Endodermal cell (in vitro differentiated cells): ENCODE data around the gene ADIG. TPM values are rescaled to one million over a fixed set of nuclear protein-coding genes. Genes with fewer than 3 reads are reported as not detected.

Experiments used
- DNase-seq: peaks from one replicate; pipeline ENCODE4 v3.0.0-alpha.2; 2017
- H3K27ac ChIP-seq: 2 replicates; pipeline ENCODE4 v1.5.1; 2013; ENCODE audit warnings: mild to moderate bottlenecking, low read depth, low read length, moderate library complexity
- H3K27me3 ChIP-seq: 2 replicates; pipeline ENCODE4 v1.6.1; 2013; ENCODE audit warnings: mild to moderate bottlenecking, low read length, moderate library complexity; ENCODE audit not compliant: insufficient read depth, control insufficient read depth, poor library complexity, severe bottlenecking
- H3K36me3 ChIP-seq: 2 replicates; pipeline ENCODE4 v1.7.0; 2013; ENCODE audit warnings: mild to moderate bottlenecking, low read length, moderate library complexity; ENCODE audit not compliant: control insufficient read depth, insufficient read depth
- H3K4me1 ChIP-seq: one replicate; pipeline ENCODE4 v1.7.0; 2013; ENCODE audit warnings: low read length; ENCODE audit not compliant: control insufficient read depth, insufficient read depth
- H3K4me3 ChIP-seq: 2 replicates; pipeline ENCODE4 v1.5.1; 2013; ENCODE audit warnings: mild to moderate bottlenecking, low read length, moderate library complexity
- H3K9ac ChIP-seq: 2 replicates; pipeline ENCODE4 v1.6.1; 2013; ENCODE audit warnings: mild to moderate bottlenecking, low read length, moderate library complexity; ENCODE audit not compliant: poor library complexity, severe bottlenecking; ENCODE audit errors: extremely low read depth
- H3K9me3 ChIP-seq: 2 replicates; pipeline ENCODE4 v1.6.1; 2013; ENCODE audit warnings: mild to moderate bottlenecking, low read length, moderate library complexity; ENCODE audit not compliant: control insufficient read depth
- H3K27ac Mint-ChIP-seq: 2 replicates; pipeline ENCODE4 v1.8.0; 2020; ENCODE audit warnings: mixed read lengths
- H3K27me3 Mint-ChIP-seq: 2 replicates; pipeline ENCODE4 v1.8.0; 2021; ENCODE audit warnings: mild to moderate bottlenecking, mixed read lengths; ENCODE audit not compliant: insufficient read depth
- H3K36me3 Mint-ChIP-seq: 2 replicates; pipeline ENCODE4 v1.8.0; 2020; ENCODE audit warnings: low read depth, mixed read lengths
- H3K4me1 Mint-ChIP-seq: 2 replicates; pipeline ENCODE4 v1.8.0; 2020; ENCODE audit warnings: mixed read lengths
- H3K4me3 Mint-ChIP-seq: 2 replicates; pipeline ENCODE4 v1.8.0; 2020; ENCODE audit warnings: mild to moderate bottlenecking, moderate library complexity, mixed read lengths
- H3K9me3 Mint-ChIP-seq: 2 replicates; pipeline ENCODE4 v1.8.0; 2020; ENCODE audit warnings: mild to moderate bottlenecking, mixed read lengths
- CTCF ChIP-seq: fragments of 200-600 bp; sonication (generic); conservative IDR thresholded peaks from 2 replicates; pipeline ENCODE4 v1.5.0; 2021; ENCODE audit warnings: antibody characterized with exemption, mild to moderate bottlenecking
- WGBS, 2 experiments: methylation state at CpG; one replicate each; pipeline versions ENCODE4 v1.1.5 to v1.1.7; 2013; ENCODE audit warnings: missing lambda C conversion rate in 2 of 2, mixed read lengths in 1 of 2; ENCODE audit not compliant: insufficient coverage in 1 of 2, insufficient read length in 1 of 2; 5-methylcytosine and 5-hydroxymethylcytosine counted together
- total RNA-seq, 2 donors: library from RNA; stranded (reverse); fragmentation: NEBNext Ultra II Directional in 1 of 2; extraction: Animal tissue kit (Norgen Biotek cat#: 25700) in 1 of 2; gene quantifications; 2 replicates in 1 of 2; 3 replicates in 1 of 2; pipeline ENCODE4 v1.2.1, GENCODE V29; 2021

Gene ADIG
- total RNA-seq, 2 donors from 2014 or later = not detected

GRCh38 chr20:38617830-38618196 lies 36.8 kb downstream of the ADIG start:
- Histone ChIP-seq H3K4me1 (no peaks in the 10 kb centered on the region), H3K4me3 (no peak overlapping the region), H3K27ac (no peak overlapping the region), H3K36me3 (peaks cover 11% of the 10 kb centered on the region), H3K27me3 (no peaks in the 10 kb centered on the region), H3K9me3 (no peaks in the 10 kb centered on the region), H3K9ac (no peak overlapping the region)
- DNase-seq = no peak
- H3K36me3 Mint-ChIP-seq = peaks cover 37% of the 10 kb centered on the region
- no peaks in the 10 kb centered on the region for H3K27me3 Mint-ChIP-seq
- no peak for TF ChIP-seq CTCF
- peaks cover 36% of the 10 kb centered on the region for H3K4me1 Mint-ChIP-seq
- WGBS, 2 experiments = 93 to 94% methylated on average over 3 to 4 of the region's 4 CpGs
- peak overlapping the region; percentile 79 for H3K27ac Mint-ChIP-seq
- H3K9me3 Mint-ChIP-seq = peaks cover 1% of the 10 kb centered on the region
- H3K4me3 Mint-ChIP-seq = no peak overlapping the region

- H3K9me3 Mint-ChIP-seq = peaks cover 1% of the 10 kb centered on the region
- 79 to 84% methylated on average over 8 to 9 of the region's 9 CpGs for WGBS, 2 experiments
- no peaks in the 10 kb centered on the region for H3K27me3 ChIP-seq
These were observed 39.4 kb downstream of the ADIG start for GRCh38 chr20:38620441-38620840.

GRCh38 chr20:38623061-38623460 lies 42.1 kb downstream of the ADIG start:
- no peaks in the 10 kb centered on the region for H3K27me3 Mint-ChIP-seq
- Histone ChIP-seq H3K4me1 (no peaks in the 10 kb centered on the region), H3K27ac (no peak overlapping the region), H3K9ac (no peak overlapping the region), H3K27me3 (no peaks in the 10 kb centered on the region), H3K36me3 (peaks cover 38% of the 10 kb centered on the region), H3K4me3 (no peak overlapping the region), H3K9me3 (peaks cover 6% of the 10 kb centered on the region)
- H3K4me3 Mint-ChIP-seq = no peak overlapping the region
- DNase-seq = no peak
- 87 to 100% methylated on average over 2 to 4 of the region's 4 CpGs for WGBS, 2 experiments
- H3K9me3 Mint-ChIP-seq = no peaks in the 10 kb centered on the region
- peaks cover 18% of the 10 kb centered on the region for H3K4me1 Mint-ChIP-seq
- H3K27ac Mint-ChIP-seq = no peak overlapping the region
- H3K36me3 Mint-ChIP-seq = peaks cover 48% of the 10 kb centered on the region
- no peak for TF ChIP-seq CTCF

More at GRCh38 chr20:38620441-38620840, 39.4 kb downstream of the ADIG start:
- Mint-ChIP-seq H3K4me3 (no peak overlapping the region), H3K4me1 (peaks cover 28% of the 10 kb centered on the region), H3K27me3 (no peaks in the 10 kb centered on the region), H3K27ac (peak overlapping the region; percentile 49), H3K36me3 (peaks cover 35% of the 10 kb centered on the region)
- Histone ChIP-seq H3K36me3 (peaks cover 28% of the 10 kb centered on the region), H3K9me3 (peaks cover 6% of the 10 kb centered on the region), H3K9ac (no peak overlapping the region), H3K4me3 (no peak overlapping the region), H3K27ac (no peak overlapping the region), H3K4me1 (no peaks in the 10 kb centered on the region)
- no peak for DNase-seq
- TF ChIP-seq CTCF = no peak
